Endodermal cell (in vitro differentiated cells): ENCODE data around the gene ADD1. TPM values are rescaled to one million over a fixed set of nuclear protein-coding genes. Genes with fewer than 3 reads are reported as not detected.

Source experiments
- DNase-seq: peaks from one replicate; pipeline ENCODE4 v3.0.0-alpha.2; 2017
- H3K27ac ChIP-seq: 2 replicates; pipeline ENCODE4 v1.5.1; 2013; ENCODE audit warnings: mild to moderate bottlenecking, low read depth, low read length, moderate library complexity
- H3K27me3 ChIP-seq: 2 replicates; pipeline ENCODE4 v1.6.1; 2013; ENCODE audit warnings: mild to moderate bottlenecking, low read length, moderate library complexity; ENCODE audit not compliant: insufficient read depth, control insufficient read depth, poor library complexity, severe bottlenecking
- H3K36me3 ChIP-seq: 2 replicates; pipeline ENCODE4 v1.7.0; 2013; ENCODE audit warnings: mild to moderate bottlenecking, low read length, moderate library complexity; ENCODE audit not compliant: control insufficient read depth, insufficient read depth
- H3K4me1 ChIP-seq: one replicate; pipeline ENCODE4 v1.7.0; 2013; ENCODE audit warnings: low read length; ENCODE audit not compliant: control insufficient read depth, insufficient read depth
- H3K4me3 ChIP-seq: 2 replicates; pipeline ENCODE4 v1.5.1; 2013; ENCODE audit warnings: mild to moderate bottlenecking, low read length, moderate library complexity
- H3K9ac ChIP-seq: 2 replicates; pipeline ENCODE4 v1.6.1; 2013; ENCODE audit warnings: mild to moderate bottlenecking, low read length, moderate library complexity; ENCODE audit not compliant: poor library complexity, severe bottlenecking; ENCODE audit errors: extremely low read depth
- H3K9me3 ChIP-seq: 2 replicates; pipeline ENCODE4 v1.6.1; 2013; ENCODE audit warnings: mild to moderate bottlenecking, low read length, moderate library complexity; ENCODE audit not compliant: control insufficient read depth
- H3K27ac Mint-ChIP-seq: 2 replicates; pipeline ENCODE4 v1.8.0; 2020; ENCODE audit warnings: mixed read lengths
- H3K27me3 Mint-ChIP-seq: 2 replicates; pipeline ENCODE4 v1.8.0; 2021; ENCODE audit warnings: mild to moderate bottlenecking, mixed read lengths; ENCODE audit not compliant: insufficient read depth
- H3K36me3 Mint-ChIP-seq: 2 replicates; pipeline ENCODE4 v1.8.0; 2020; ENCODE audit warnings: low read depth, mixed read lengths
- H3K4me1 Mint-ChIP-seq: 2 replicates; pipeline ENCODE4 v1.8.0; 2020; ENCODE audit warnings: mixed read lengths
- H3K4me3 Mint-ChIP-seq: 2 replicates; pipeline ENCODE4 v1.8.0; 2020; ENCODE audit warnings: mild to moderate bottlenecking, moderate library complexity, mixed read lengths
- H3K9me3 Mint-ChIP-seq: 2 replicates; pipeline ENCODE4 v1.8.0; 2020; ENCODE audit warnings: mild to moderate bottlenecking, mixed read lengths
- CTCF ChIP-seq: fragments of 200-600 bp; sonication (generic); conservative IDR thresholded peaks from 2 replicates; pipeline ENCODE4 v1.5.0; 2021; ENCODE audit warnings: antibody characterized with exemption, mild to moderate bottlenecking
- WGBS, 2 experiments: methylation state at CpG; one replicate each; pipeline versions ENCODE4 v1.1.5 to v1.1.7; 2013; ENCODE audit warnings: missing lambda C conversion rate in 2 of 2, mixed read lengths in 1 of 2; ENCODE audit not compliant: insufficient coverage in 1 of 2, insufficient read length in 1 of 2; 5-methylcytosine and 5-hydroxymethylcytosine counted together
- total RNA-seq, 2 donors: library from RNA; stranded (reverse); fragmentation: NEBNext Ultra II Directional in 1 of 2; extraction: Animal tissue kit (Norgen Biotek cat#: 25700) in 1 of 2; gene quantifications; 2 replicates in 1 of 2; 3 replicates in 1 of 2; pipeline ENCODE4 v1.2.1, GENCODE V29; 2021

ADD1 gene
- total RNA-seq, 2 donors from 2014 or later: 231 to 257 TPM

GRCh38 chr4:2825740-2826139 lies 17.9 kb upstream of the ADD1 start:
- no peak overlapping the region for H3K27ac ChIP-seq
- DNase-seq: no peak
- Mint-ChIP-seq H3K4me1 (no peaks in the 10 kb centered on the region), H3K27ac (no peak overlapping the region), H3K9me3 (no peaks in the 10 kb centered on the region), H3K36me3 (peaks cover 44% of the 10 kb centered on the region), H3K4me3 (no peak overlapping the region), H3K27me3 (no peaks in the 10 kb centered on the region)
- no peaks in the 10 kb centered on the region for H3K4me1 ChIP-seq
- TF ChIP-seq CTCF: no peak
- peaks cover 20% of the 10 kb centered on the region for H3K36me3 ChIP-seq
- H3K27me3 ChIP-seq: no peaks in the 10 kb centered on the region
- WGBS, 2 experiments: 87 to 95% methylated on average over 6 to 13 of the region's 13 CpGs
- H3K9ac ChIP-seq: no peak overlapping the region
- no peaks in the 10 kb centered on the region for H3K9me3 ChIP-seq
- H3K4me3 ChIP-seq: no peak overlapping the region

GRCh38 chr4:2827071-2827873 lies 16.4 kb upstream of the ADD1 start:
- no peaks in the 10 kb centered on the region for H3K4me1 ChIP-seq
- peaks cover 16% of the 10 kb centered on the region for H3K36me3 ChIP-seq
- no peak overlapping the region for H3K4me3 Mint-ChIP-seq
- H3K9ac ChIP-seq: no peak overlapping the region
- WGBS, 2 experiments: 92 to 98% methylated on average over 17 to 31 of the region's 31 CpGs
- no peak for TF ChIP-seq CTCF
- H3K27me3 ChIP-seq: no peaks in the 10 kb centered on the region
- H3K27ac Mint-ChIP-seq: no peak overlapping the region
- H3K27me3 Mint-ChIP-seq: no peaks in the 10 kb centered on the region
- no peak overlapping the region for H3K4me3 ChIP-seq
- H3K9me3 ChIP-seq: no peaks in the 10 kb centered on the region
- DNase-seq: no peak
- peaks cover 51% of the 10 kb centered on the region for H3K36me3 Mint-ChIP-seq
- H3K4me1 Mint-ChIP-seq: no peaks in the 10 kb centered on the region
- H3K9me3 Mint-ChIP-seq: no peaks in the 10 kb centered on the region
- no peak overlapping the region for H3K27ac ChIP-seq

GRCh38 chr4:2827874-2828751 lies 15.5 kb upstream of the ADD1 start:
- H3K27ac ChIP-seq: no peak overlapping the region
- WGBS, 2 experiments: 92 to 94% methylated on average over 15 to 24 of the region's 24 CpGs
- DNase-seq: no peak
- Mint-ChIP-seq H3K36me3 (peaks cover 51% of the 10 kb centered on the region), H3K9me3 (no peaks in the 10 kb centered on the region), H3K4me3 (no peak overlapping the region), H3K4me1 (no peaks in the 10 kb centered on the region), H3K27ac (no peak overlapping the region), H3K27me3 (no peaks in the 10 kb centered on the region)
- H3K9ac ChIP-seq: no peak overlapping the region
- H3K4me3 ChIP-seq: no peak overlapping the region
- no peaks in the 10 kb centered on the region for H3K4me1 ChIP-seq
- H3K36me3 ChIP-seq: peaks cover 16% of the 10 kb centered on the region
- TF ChIP-seq CTCF: no peak
- H3K9me3 ChIP-seq: no peaks in the 10 kb centered on the region
- no peaks in the 10 kb centered on the region for H3K27me3 ChIP-seq
